CD4-positive, alpha-beta T cell treated with Interleukin-4 for 4 hours (primary cell): ENCODE data around the gene PIK3C2G.

ENCODE experiments used
- DNase-seq: peaks from one replicate; pipeline ENCODE4 v3.0.0-alpha.2; 2020

The PIK3C2G gene

DNA sequence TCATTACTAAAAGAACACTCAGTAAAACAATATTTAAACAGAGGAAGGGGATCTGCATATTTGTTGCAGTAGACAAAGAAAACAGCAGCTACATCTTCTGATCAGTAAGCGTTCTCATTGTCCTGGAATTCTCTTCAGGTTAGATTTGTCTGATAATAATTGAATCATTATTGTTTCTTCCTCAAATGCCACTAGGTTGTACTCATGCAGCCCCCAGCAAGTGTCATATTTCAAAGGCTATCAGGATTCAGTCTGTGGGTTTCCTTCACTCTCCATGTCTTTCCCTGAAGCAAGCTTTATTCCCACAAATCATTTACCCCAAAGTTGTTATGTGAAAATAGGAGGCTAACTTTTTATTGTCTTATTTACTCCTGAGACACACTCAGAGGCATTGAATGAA, 14.7 kb downstream of the PIK3C2G start:
- DNase-seq, result no peak

DNA sequence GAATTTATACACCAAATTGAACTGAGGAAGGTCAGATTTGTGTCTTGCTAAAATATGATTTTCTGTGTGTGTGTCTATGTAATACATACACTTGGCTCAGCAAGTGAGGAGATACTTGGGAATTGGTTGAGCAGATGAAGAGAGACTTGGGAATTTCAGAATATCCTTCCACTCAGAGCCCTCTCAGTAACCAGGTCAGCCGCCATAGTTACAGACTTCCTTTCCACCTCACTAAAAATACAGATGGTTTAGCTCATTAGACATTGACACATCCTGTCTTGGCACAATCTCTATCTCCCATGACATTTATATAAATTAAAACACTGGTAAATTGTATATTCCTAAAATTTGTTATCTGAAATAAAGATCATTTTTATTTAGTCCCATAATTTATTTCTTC, 15.9 kb downstream of the PIK3C2G start:
- DNase-seq, result no peak

- DNase-seq, result no peak
These were observed 19.4 kb downstream of the PIK3C2G start for GRCh38 chr12:18280728-18281127.

- DNase-seq, result no peak
These were observed 20.6 kb downstream of the PIK3C2G start for GRCh38 chr12:18281941-18282340.

GRCh38 chr12:18283831-18284230, 22.5 kb downstream of the PIK3C2G start:
- no peak for DNase-seq

DNA sequence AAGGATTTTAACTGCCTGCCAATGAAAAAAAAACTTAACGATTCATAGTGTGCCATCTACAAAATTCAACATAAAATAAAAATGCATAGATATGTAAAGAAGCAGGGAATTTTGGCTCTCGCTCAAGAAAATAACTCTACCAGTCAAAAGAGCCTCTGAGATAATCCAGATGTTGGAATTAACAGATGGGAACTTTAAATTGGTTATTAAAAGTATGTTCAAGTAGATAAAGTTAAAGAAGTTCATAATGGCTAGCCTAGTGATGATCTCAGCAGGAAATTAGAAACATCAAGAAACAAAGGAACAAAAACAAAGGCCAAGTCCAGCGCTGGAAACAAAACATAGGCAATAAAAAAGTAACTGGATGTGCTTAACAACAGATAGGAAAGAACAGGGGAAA, 23.1 kb downstream of the PIK3C2G start:
- no peak for DNase-seq

DNA sequence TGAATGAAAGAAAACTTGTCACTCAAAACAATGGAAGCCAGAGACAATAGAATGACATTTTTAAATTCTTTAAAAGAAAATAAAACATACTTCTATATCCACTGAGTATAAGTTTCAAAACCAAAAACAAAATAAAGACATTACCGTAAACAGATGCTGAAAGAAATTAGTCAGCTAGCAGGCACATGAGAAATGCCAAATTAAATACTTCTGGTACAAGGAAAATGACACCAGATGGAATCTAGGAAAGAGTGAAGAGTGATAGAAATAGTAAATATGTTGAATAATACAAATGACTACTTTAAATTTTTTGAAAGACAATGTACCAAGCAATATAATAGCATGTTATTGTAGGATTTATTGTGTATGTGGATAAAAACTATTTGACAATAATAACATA, 23.8 kb downstream of the PIK3C2G start:
- no peak for DNase-seq

- DNase-seq, result no peak
These were observed 29.1 kb downstream of the PIK3C2G start for GRCh38 chr12:18290386-18290785.

DNA sequence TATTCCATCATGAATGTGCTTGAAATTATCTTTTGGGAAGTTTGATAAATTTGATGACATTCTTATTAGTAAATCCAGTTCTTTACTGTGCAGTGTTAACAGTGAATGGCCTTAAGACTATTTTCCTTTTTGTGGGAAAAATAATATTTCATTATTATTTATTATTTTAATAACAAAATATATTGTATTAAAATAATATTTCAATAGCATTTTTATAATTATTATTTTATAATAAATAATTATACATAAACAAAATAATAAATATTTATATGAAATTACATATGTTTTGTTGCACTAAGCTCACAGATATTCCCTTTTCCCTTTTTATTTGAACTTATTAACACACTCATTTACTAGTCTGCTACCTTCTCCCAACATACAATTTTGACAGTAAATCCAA, 33.6 kb downstream of the PIK3C2G start:
- no peak for DNase-seq

DNA sequence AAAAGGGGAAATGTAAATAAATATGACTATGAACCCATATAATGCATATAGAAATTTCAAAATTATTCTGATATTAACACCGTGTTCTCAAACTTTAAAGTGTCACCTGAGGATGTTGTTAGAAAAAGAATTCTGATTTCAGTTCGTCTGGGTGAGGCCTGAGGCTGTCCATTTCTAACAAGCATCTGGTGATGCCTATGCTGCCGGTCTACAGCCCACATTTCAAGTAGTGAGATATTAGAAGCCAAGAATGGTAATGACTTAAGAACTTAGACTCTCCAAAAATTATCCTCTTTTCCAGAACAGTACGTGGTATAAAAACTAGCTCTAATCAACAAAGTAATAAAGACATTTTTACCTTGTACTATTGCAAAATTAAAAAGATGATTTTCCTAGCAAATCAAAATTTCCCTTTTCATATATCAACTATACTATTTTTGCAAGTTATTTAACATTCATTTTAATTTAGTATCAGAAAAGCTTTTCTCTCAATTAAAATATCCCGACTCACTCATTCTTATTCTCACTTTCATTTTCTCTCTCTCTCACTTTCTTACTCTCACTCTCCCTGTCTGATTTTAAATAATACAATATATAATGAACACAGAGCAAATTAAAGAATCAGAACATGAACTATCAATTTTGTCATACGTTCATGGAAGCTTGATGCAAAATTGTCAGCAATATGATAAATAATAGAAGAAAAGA, 35.0 kb downstream of the PIK3C2G start:
- DNase-seq, result no peak

DNA sequence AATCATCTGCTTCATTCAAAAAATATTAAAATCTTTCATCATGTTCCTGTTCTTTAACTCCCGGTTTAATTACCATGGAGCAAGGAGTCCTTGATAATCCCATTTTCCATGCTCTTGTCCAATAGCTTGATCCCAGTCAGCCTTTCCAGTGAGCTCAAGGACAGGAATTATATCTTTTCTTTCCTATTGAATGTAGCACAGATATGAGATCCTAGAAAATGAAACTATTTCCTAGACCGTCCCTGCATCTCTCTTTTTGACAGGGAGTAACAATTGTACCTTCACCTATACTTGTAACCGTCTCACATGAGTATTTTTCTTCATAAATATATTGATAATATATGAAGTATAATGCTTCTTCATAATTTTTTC, 35.6 kb downstream of the PIK3C2G start:
- no peak for DNase-seq

DNA sequence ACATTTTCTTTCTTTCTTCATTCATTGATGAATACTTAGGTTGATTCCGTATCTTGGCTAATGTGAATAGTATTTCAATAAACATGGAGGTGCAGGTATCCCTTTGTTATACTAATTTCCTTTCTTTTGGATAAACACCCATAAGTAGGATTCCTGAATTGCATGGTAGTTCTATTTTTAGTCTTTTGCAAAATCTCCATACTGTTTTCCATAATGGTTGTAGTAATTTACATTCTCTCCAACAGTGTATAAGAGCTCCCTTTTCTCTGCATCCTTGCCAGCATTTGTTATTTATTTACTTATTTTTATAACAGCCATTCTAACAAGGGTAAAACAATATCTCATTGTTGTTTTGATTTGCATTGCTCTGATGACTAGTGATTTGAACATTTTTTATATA, 36.6 kb downstream of the PIK3C2G start:
- no peak for DNase-seq

GRCh38 chr12:18302809-18303430, 41.6 kb downstream of the PIK3C2G start:
- DNase-seq, result no peak

DNA sequence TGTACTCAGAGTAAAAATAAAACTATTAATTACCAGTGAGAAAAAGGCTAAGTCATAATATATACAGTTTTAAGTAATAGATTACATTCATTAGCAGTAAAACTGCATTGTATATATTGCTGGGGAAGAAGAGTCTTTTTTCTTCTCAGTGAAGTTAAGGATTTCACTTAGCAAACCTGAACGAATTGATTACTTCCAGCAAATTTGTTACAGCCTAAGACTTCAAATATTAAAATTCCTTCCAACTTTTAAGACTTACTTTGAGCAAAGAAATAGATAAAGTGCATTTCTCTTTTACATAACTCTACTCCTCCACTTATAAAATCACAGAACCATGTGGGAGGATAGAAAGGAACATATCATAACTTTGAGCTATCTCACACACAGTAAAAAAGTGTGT, 43.3 kb downstream of the PIK3C2G start:
- DNase-seq, result no peak

GRCh38 chr12:18306311-18306710, 45.0 kb downstream of the PIK3C2G start:
- DNase-seq, result no peak

- no peak for DNase-seq
These were observed 52.0 kb downstream of the PIK3C2G start for GRCh38 chr12:18313306-18313705.

DNA sequence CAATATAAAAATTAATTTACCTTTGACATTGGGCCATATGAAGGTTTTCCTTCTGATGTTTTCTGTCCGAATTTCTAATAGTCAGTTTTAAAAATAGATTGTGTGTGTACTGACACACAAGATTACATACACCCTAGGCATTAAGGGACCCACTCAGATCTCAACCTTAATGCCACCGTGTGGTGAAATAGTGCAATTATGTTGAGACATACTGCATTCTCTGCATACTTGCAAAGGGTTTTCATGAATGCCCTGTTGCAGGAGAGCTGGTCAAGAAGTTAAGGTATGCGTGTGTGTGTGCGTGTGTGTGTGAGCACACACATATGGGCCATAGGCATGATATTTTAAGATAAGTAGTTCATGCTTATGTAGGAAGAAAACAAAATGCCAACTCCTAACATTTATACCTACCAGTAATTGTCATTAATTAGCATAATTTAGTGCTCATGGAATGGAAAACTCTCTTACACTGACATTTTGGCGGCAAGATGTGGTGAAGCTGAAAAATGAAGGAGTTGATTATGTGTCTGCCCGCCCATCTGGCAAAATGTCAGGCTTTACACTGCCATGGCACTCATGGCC, 58.8 kb downstream of the PIK3C2G start:
- no peak for DNase-seq

- no peak for DNase-seq
These were observed 59.7 kb downstream of the PIK3C2G start for GRCh38 chr12:18320976-18321375.

DNA sequence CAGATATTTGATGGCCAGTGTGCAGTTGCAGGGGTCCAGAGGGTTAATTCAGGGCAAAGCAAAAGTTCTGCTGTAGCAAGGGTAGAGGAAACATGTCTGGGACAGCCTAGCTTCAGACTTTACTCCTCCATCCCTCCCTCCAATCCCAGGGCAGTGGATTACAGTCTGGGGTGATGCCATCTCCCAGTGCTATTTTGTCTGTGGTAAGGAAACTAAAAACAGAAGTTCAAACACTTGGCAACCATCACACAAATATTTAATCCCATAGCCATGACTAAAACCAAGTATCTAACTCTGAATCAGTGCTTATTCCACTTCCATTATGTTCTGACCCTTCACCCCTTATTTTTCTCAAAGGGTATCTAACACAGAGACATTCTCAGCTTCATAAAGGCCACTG, 61.8 kb downstream of the PIK3C2G start:
- DNase-seq, result no peak

DNA sequence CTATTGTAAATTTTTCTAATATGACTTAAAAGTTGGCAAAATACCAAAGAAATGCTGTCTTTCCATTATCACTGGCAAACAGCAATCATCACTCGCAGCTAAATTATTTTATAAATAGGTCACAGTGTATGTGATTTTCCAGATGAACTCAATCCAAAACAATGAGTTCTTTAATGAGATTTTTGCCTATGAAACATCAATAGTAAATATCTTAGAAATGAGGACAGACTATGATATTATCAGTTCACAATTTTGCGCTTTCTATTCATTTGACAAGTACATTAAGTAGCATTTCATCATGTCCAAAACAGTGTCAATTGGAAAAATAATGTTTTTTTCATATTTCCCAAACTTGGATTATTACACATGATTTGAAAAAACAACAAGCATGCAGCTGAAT, 65.7 kb downstream of the PIK3C2G start:
- DNase-seq, result no peak

DNA sequence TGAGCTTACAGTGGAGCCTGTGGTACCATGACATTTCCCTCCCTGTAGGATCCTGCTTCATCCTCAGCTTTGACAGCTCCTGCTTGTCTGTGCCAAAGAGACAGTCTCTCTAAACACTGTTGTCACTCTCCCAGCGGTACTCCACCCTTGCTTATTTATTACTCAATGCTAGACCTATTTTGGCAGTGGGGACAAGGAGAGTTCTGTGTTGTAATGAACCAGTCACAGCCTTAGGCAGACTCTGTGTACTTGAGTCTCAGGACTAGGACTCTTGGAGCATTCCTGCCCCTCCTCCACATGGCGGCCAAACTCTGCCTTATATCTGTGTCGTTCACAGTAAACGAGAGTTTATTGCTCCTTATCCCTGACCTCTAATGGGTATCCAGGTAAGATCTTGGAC, 70.9 kb downstream of the PIK3C2G start:
- DNase-seq, result no peak

DNA sequence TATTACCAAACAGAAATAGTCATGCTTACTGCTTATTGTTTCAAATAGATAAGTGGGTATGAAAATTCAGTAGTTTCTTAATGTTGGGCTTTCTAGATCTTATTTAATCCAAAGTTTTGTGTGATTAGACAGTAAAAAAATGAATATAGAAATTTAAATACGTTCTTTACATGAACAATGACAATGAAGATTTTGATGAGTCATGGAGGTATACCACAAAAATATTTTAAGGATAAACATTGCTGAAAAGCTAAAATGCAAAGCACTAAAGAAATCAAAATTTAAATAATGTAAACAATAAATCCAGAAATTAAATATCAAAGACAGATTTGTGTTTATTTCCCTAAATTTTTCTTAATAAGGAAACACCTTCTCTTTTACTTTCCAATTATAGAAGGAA, 78.3 kb downstream of the PIK3C2G start:
- no peak for DNase-seq

DNA sequence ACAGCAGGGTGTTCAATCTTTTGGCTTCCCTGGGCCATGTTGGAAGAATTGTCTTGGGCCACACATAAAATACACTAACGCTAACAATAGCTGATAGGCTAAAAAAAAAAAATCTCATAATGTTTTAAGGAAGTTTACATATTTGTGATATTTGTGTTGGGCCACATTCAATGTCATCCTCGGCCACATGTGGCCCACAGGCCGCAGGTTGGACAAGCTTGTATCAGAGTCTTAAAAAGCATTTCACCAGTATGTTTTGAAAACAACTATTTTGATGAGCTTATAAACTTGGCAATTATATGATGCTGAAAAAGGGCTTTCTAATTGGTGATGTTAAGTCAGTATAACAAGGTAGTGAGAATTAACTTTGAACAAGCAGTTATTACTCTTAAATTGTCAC, 78.9 kb downstream of the PIK3C2G start:
- DNase-seq, result no peak

DNA sequence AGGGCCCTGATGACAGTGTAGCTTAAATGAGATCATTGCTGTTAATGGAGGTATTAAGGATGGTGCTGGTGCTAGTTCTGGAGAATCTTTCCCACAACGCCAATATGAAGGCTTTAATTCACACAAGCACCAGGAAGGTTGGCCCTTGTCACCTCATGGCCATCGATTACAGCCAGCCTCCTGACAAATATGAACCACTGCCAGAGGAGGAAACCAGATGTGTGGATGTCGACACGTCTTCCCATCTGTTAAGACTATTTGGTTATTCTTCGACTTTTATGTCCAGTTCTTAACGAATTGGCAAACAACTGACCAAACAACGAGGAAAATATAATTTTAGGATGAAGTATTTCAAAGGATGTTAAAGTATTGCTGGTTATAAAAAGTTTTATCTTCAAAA, 79.5 kb downstream of the PIK3C2G start:
- DNase-seq, result no peak

GRCh38 chr12:18343708-18344107, 82.4 kb downstream of the PIK3C2G start:
- DNase-seq, result no peak
